Forelimb muscle (tissue), 1 donor: ENCODE data around the gene KAT8. TPM values are rescaled to one million over a fixed set of nuclear protein-coding genes. Genes with fewer than 3 reads are reported as not detected.
A peak's percentile ranks its signal among the peaks of the same experiment; 100 is the strongest.
"Not testable (repeated sequence)": the region's sequence is repeated elsewhere in the genome, so short reads cannot be mapped to it uniquely, and the experiment has no call there.

ENCODE experiments used
- DNase-seq: peaks from one replicate; pipeline ENCODE4 v3.0.0-alpha.2; 2013; ENCODE audit warnings: low read depth
- polyA plus RNA-seq: library from polyadenylated mRNA; unstranded; fragments of 120-200 nt; gene quantifications from one replicate; pipeline ENCODE4 v1.2.1, GENCODE V29; 2013; ENCODE audit not compliant: insufficient read length

KAT8 gene
- polyA plus RNA-seq, 1 donor, result 54.9 TPM

DNA sequence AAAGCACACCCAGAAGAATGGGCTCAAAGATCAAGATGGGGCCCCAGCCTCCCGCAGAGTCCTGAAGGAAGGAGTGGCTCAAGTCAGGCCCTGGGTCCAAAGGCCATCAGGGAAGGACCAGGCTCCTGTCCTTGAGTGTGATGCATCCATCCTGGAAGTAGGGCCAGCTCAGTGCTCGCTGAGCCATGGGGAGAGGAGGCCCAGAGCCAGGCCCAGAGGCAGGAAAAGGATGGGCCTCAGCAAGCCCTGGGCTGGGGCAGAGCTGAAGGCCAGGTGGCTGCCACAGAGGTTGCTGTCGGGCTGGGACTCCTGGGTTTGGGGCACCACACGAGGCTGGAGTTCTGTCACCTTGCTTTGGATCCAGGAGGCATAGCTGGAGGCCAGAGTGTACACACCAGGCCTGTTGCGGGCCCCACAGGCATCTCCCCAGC is 14.4 kb downstream of the KAT8 start:
- DNase-seq, result no peak

DNA sequence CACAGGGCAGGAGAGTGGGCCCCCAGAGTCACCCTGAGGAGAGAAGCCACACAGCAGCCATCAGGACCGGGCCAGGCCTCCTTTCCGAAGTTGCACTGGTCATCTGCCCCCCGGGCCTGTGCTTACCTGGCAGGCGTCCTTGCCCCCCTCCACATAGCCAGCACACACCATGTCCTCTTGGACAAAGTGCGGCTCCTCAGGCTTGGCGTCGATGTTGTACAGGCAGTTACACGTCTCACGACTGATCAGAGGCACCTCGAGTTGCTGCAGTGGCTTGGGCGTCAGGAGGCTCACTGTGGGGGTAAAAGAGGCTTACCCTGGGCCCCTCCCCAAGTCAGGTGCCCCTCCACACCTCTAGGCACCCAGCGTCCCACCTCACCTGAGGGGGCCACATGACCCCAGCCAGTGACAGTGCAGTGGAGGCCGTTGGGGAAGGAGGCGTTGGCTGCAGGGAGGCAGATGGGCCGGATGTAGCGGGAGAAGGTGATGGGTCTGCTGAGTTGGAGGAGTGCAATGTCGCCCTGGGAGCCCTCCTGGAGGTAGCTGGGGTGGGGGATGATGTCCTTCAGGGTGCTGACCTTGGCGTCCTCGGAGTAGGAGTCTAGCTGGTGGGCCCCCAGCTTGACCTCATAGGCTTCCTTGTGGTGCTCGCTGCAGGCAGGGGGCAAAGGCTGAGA is 15.0 kb downstream of the KAT8 start:
- no peak for DNase-seq

DNA sequence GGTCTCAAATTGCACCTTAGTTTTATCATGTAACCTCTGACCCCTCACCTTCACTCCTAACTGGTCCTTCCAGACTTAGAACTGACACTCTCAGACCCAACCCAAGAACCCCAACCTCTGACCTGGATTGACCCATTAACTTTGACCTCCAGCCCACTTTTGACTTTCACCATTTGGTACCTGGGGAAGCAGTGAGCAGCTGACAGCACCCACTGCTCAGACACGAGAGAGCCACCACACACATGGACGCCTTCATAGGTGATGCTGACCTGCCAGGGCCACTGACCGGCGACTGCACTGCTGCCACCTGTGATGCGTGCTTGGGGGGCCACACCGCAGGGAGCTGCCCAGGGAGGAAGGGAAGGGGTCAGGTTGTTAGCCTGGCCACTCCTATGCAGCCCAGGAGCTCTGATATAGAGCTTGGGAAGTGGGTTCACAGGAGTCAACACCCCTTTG is 15.6 kb downstream of the KAT8 start:
- no peak for DNase-seq

DNA sequence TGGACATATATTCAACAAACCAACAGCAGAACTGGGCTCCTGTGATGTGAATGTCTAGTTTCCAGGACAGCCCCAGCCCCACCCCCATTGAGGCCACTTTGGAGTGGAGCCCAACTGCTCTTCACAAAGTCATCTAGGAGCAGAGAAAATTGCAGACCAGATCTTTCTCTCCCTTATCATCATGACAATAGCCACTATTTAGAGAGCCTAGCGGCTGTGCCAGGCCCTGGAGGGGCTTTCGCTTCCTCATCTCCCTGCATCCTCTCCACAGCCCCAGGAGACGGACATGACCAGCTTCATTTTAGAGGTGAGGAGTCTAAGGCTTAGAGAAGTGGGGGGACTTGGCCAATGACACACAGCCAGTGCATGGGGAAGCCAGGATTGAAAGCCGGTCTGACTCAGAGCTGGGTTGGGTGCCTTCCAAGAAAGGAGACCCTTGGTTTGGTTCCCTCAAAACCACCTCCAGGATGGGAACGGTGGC is 16.7 kb downstream of the KAT8 start:
- DNase-seq, result no peak

DNA sequence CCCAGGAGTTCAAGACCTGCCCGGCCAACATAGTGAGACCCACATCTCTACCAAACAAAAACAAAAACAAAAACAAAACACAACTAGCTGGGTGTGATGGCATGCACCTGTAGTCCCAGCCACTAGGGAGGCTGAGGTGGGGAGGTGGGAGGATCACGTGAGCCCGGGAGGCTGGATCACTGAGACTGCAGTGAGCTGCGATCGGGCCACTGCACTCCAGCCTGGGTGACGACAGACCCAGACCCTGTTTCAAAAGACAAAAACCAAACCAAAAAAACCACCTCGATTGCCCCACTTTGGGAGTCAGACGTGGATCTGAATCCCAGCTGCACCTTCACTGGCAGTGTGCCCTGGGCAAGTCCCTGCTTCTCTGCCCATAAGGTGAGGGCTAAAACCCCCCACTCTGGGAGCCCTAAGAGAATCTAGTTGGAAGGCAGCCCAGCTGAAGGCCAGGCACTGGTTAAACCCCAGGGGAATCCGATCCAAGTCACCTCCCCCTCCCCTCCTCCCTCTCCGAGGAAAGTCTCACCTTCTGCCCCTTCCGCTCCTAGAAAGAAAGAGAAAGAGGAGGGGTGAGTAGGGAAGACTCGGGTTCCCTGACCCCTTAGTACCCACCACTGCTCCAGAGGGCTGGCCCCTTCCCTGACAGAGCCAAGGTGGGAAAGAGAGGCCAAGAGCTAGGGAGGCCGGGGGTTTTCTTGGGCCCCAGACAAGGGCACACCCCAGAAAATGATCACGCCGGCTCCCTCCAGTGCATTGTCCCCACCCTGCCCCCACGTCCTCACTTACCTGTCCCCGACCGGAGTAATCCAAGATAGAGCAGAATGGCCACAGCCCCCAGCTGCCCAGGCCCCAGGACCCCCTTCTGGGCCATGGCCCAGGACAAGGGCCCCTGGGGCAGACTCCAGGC is 17.4 kb downstream of the KAT8 start:
- DNase-seq, result no peak

GRCh38 chr16:31135535-31136286 is 18.2 kb downstream of the KAT8 start, which contains the start of gene PRSS8:
TSS of gene PRSS8 (minus strand) at chr16:31135727. CDS start at chr16:31135498, 229 bp downstream.
- no peak for DNase-seq

GRCh38 chr16:31136287-31136662 is 18.8 kb downstream of the KAT8 start:
- DNase-seq, result no peak

DNA sequence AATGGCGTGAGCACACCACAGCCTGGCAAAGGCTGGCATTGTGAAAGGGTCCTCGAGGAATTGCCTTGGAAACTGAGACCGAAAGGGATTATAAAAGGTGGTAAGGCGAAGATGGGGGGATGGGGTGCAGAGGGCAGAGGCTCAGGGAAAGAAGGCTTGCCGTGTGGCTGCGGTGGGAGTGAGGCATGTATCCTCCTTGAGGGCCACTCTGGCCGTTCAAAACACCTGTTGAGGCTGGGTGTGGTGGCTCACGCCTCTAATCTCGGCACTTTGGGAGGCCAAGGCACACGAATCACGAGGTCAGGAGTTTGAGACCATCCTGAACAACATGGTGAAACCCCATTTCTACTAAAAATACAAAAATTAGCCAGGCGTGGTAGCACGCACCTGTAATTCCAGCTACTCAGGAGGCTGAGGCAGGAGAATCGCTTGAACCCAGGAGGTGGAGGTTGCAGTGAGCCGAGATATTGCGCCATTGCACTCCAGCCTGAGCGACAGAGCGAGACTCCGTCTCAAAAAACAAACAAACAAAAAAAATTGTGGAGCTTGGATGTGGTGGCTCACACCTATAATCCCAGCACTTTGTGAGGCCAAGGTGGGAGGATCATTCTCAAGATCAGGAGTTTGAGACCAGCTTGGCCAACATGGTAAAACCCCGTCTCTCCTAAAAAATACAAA is 19.5 kb downstream of the KAT8 start:
- not testable (repeated sequence) for DNase-seq

- DNase-seq, result no peak
Measured at GRCh38 chr16:31138621-31139578, 21.4 kb downstream of the KAT8 start.

GRCh38 chr16:31141071-31141469 is 23.6 kb downstream of the KAT8 start:
- DNase-seq, result not testable (repeated sequence)

GRCh38 chr16:31141489-31142108 is 24.1 kb downstream of the KAT8 start:
- DNase-seq, result peak; percentile 46

DNA sequence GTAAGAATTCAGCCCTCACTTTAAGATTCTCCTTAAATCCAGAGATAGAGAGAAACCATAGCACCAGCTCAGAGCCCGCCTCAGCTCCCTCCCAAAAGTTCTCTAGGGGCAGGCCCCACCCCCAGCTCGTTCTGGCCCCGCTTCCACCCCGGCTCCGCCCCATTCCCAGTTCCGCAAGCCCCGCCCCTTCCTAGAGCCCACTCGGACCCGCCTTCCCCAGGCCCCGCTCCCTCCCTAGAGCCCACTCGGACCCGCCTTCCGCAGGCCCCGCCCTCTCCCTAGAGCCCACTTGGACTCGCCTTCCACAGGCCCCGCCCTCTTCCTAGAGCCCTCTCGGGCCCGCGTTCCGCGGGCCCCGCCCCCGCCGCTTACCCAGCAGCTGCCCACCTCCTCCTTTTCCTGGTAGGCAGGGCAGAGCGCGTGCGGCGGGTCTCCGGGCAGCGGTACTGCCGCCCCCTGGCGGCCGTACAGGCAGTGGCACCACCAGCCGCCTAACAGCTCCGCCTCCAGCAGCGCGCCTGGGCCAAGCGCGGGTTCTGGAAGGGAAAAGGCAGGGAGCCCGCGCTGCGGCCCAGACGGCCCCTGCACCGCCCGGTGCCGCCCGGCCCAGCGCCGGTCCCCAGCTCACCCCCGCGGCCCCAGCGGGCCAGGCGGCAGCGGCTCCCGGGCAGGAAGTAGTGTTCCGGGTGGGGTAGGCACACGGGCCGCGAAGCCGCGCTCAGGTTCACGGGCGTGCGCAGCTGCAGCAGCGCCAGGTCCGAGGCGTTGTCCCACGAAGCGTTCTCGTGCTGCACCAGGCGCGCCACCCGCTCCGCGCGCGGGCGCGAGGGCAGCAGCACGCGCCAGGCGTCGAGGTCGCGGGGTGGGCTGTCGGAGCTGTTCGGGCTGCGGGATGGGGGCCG is 24.9 kb downstream of the KAT8 start:
- DNase-seq, result peak; percentile 78

GRCh38 chr16:31143011-31143693 is 25.7 kb downstream of the KAT8 start:
- DNase-seq, result no peak

GRCh38 chr16:31143694-31144148 is 26.3 kb downstream of the KAT8 start:
- no peak for DNase-seq

- DNase-seq, result not testable (repeated sequence)
Measured at GRCh38 chr16:31144418-31144817, 27.0 kb downstream of the KAT8 start.

DNA sequence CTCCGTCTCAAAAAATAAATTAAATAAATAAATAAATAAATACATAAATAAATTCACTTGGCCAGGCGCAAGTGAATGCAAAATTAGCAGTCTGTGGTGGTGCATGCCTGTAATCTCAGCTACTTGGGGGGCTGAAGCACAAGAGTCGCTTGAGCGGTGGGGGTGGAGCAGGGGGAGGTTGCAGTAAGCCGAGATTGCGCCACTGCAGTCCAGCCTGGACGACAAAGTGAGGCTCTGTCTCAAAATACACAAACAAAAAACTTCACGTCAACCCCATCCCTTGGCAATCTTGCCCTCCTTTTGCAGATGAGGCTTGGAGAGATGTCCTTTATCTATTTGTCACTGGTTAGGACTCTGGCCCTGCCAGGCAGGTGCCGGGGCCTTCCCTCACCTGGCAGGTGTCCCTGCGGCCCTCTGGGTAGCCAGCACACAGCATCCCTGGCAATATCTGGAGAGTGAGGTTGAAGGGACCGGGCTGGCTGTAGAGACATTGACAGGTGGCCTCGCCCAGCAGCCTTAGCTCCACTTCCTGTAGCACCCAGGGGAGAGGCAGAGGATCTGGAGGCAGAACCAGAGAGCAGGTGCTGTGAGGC is 28.0 kb downstream of the KAT8 start:
- DNase-seq, result no peak

DNA sequence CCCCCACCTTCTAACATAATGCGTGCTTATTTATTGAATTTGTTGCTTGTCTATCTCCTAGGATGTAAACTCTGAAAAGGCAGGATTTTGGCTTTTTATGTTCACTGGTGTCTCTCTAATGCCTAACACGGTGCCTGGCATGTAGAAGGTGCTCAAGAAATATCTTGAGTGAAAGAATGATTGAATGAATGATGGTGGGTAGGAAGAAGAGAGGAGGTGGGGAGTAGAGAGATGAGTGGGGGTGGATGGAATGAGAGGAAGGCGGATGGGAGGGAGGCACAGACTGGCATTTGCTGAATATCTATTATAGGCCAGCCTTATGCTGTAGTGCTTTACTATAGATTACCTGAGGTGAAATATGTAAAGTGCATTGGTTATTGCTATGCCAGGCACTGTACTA is 30.1 kb downstream of the KAT8 start:
- DNase-seq, result no peak
